IPS-18a (cell line): ENCODE measurements around the gene GNPNAT1.
A peak's percentile ranks its signal among the peaks of the same experiment; 100 is the strongest.
"Not testable (repeated sequence)": the region's sequence is repeated elsewhere in the genome, so short reads cannot be mapped to it uniquely, and the experiment has no call there.

ENCODE experiments used
- H3K27ac ChIP-seq: one replicate; pipeline ENCODE4 v1.5.1; 2013; ENCODE audit warnings: low read length
- H3K27me3 ChIP-seq: one replicate; pipeline ENCODE4 v1.6.1; 2013; ENCODE audit warnings: mild to moderate bottlenecking, low read length; ENCODE audit not compliant: control insufficient read depth, insufficient read depth
- H3K36me3 ChIP-seq: one replicate; pipeline ENCODE4 v1.6.1; 2013; ENCODE audit warnings: low read depth, low read length; ENCODE audit not compliant: control insufficient read depth
- H3K4me1 ChIP-seq: one replicate; pipeline ENCODE4 v1.6.1; 2013; ENCODE audit warnings: low read depth, low read length; ENCODE audit not compliant: control insufficient read depth
- H3K4me3 ChIP-seq: one replicate; pipeline ENCODE4 v1.5.1; 2013; ENCODE audit warnings: low read length
- H3K9ac ChIP-seq: one replicate; pipeline ENCODE4 v1.6.1; 2013; ENCODE audit warnings: mild to moderate bottlenecking, low read length, moderate library complexity
- H3K9me3 ChIP-seq: one replicate; pipeline ENCODE4 v1.6.1; 2013; ENCODE audit warnings: low read depth, low read length; ENCODE audit not compliant: control insufficient read depth

GNPNAT1 gene

GRCh38 chr14:52748647-52749292, 42.6 kb downstream of the GNPNAT1 start:
- Histone ChIP-seq H3K4me1 (no peaks in the 10 kb centered on the region), H3K27ac (no peak overlapping the region), H3K4me3 (no peak overlapping the region), H3K27me3 (no peaks in the 10 kb centered on the region), H3K36me3 (peaks cover 53% of the 10 kb centered on the region), H3K9me3 (no peaks in the 10 kb centered on the region), H3K9ac (no peak overlapping the region)

GRCh38 chr14:52741865-52742264, 49.5 kb downstream of the GNPNAT1 start:
- H3K9me3 ChIP-seq: no peaks in the 10 kb centered on the region
- no peaks in the 10 kb centered on the region for H3K27me3 ChIP-seq
- H3K27ac ChIP-seq: no peak overlapping the region
- peaks cover 13% of the 10 kb centered on the region for H3K36me3 ChIP-seq
- H3K4me3 ChIP-seq: no peak overlapping the region
- no peaks in the 10 kb centered on the region for H3K4me1 ChIP-seq
- H3K9ac ChIP-seq: no peak overlapping the region

GRCh38 chr14:52740751-52741150, 50.7 kb downstream of the GNPNAT1 start:
- Histone ChIP-seq H3K4me3 (no peak overlapping the region), H3K27ac (no peak overlapping the region), H3K4me1 (peaks cover 8% of the 10 kb centered on the region), H3K27me3 (no peaks in the 10 kb centered on the region), H3K9me3 (no peaks in the 10 kb centered on the region), H3K36me3 (peaks cover 7% of the 10 kb centered on the region), H3K9ac (no peak overlapping the region)

GRCh38 chr14:52738409-52738808, 53.0 kb downstream of the GNPNAT1 start:
- Histone ChIP-seq H3K4me3 (no peak overlapping the region), H3K9me3 (no peaks in the 10 kb centered on the region), H3K27ac (no peak overlapping the region), H3K4me1 (peaks cover 20% of the 10 kb centered on the region), H3K36me3 (no peaks in the 10 kb centered on the region), H3K27me3 (no peaks in the 10 kb centered on the region), H3K9ac (no peak overlapping the region)

- Histone ChIP-seq H3K9me3 (no peaks in the 10 kb centered on the region), H3K4me1 (peaks cover 21% of the 10 kb centered on the region), H3K27me3 (no peaks in the 10 kb centered on the region), H3K27ac (no peak overlapping the region), H3K9ac (no peak overlapping the region), H3K4me3 (no peak overlapping the region), H3K36me3 (no peaks in the 10 kb centered on the region)
These were observed 55.4 kb downstream of the GNPNAT1 start for GRCh38 chr14:52735921-52736489.

- Histone ChIP-seq H3K4me1 (peaks cover 21% of the 10 kb centered on the region), H3K9me3 (no peaks in the 10 kb centered on the region), H3K9ac (no peak overlapping the region), H3K27ac (no peak overlapping the region), H3K36me3 (no peaks in the 10 kb centered on the region), H3K4me3 (no peak overlapping the region), H3K27me3 (no peaks in the 10 kb centered on the region)
These were observed 57.6 kb downstream of the GNPNAT1 start for GRCh38 chr14:52733824-52734223.

GRCh38 chr14:52730709-52731111, 60.7 kb downstream of the GNPNAT1 start:
- peak overlapping the region; percentile 35 for H3K27ac ChIP-seq
- peaks cover 13% of the 10 kb centered on the region for H3K4me1 ChIP-seq
- peaks cover 16% of the 10 kb centered on the region for H3K36me3 ChIP-seq
- H3K9me3 ChIP-seq: no peaks in the 10 kb centered on the region
- peak overlapping the region; percentile 96 for H3K4me3 ChIP-seq
- H3K27me3 ChIP-seq: no peaks in the 10 kb centered on the region
- H3K9ac ChIP-seq: peak overlapping the region; percentile 92

- H3K27ac ChIP-seq: peak within 1 kb of the TSS; percentile 35
- H3K36me3 ChIP-seq: peaks cover 22% of the 10 kb centered on the region
- no peaks in the 10 kb centered on the region for H3K27me3 ChIP-seq
- H3K4me1 ChIP-seq: peaks cover 7% of the 10 kb centered on the region
- H3K4me3 ChIP-seq: peak within 1 kb of the TSS; percentile 96
- H3K9ac ChIP-seq: peak within 1 kb of the TSS; percentile 92
- no peaks in the 10 kb centered on the region for H3K9me3 ChIP-seq
These were observed 61.3 kb downstream of the GNPNAT1 start, which contains the start of gene STYX for GRCh38 chr14:52729925-52730708. STYX (plus strand) TSS chr14:52730166; CDS start chr14:52730475, 309 bp downstream.

GRCh38 chr14:52729585-52729924, 61.9 kb downstream of the GNPNAT1 start:
- Histone ChIP-seq H3K27me3 (no peaks in the 10 kb centered on the region), H3K4me3 (peak overlapping the region; percentile 47), H3K4me1 (peaks cover 5% of the 10 kb centered on the region), H3K9ac (peak overlapping the region; percentile 44), H3K27ac (no peak overlapping the region), H3K9me3 (no peaks in the 10 kb centered on the region), H3K36me3 (peaks cover 27% of the 10 kb centered on the region)

- H3K4me3 ChIP-seq, H3K27me3 ChIP-seq, H3K4me1 ChIP-seq, H3K27ac ChIP-seq, H3K9ac ChIP-seq, H3K9me3 ChIP-seq: not testable (repeated sequence)
- H3K36me3 ChIP-seq: peaks cover 33% of the 10 kb centered on the region
These were observed 62.4 kb downstream of the GNPNAT1 start for GRCh38 chr14:52729035-52729434.

- not testable (repeated sequence) for H3K9me3 ChIP-seq, H3K4me1 ChIP-seq, H3K4me3 ChIP-seq, H3K9ac ChIP-seq, H3K27me3 ChIP-seq, H3K27ac ChIP-seq
- peaks cover 48% of the 10 kb centered on the region for H3K36me3 ChIP-seq
These were observed 63.9 kb downstream of the GNPNAT1 start for GRCh38 chr14:52727509-52727908.
